Nephron progenitor cell (in vitro differentiated cells): ENCODE results near the gene CAND2.

Experiments used
- DNase-seq: peaks from one replicate; pipeline ENCODE4 v3.0.0; 2021
- H3K27ac Mint-ChIP-seq: 2 replicates; pipeline ENCODE4 v1.8.0; 2021; ENCODE audit warnings: mild to moderate bottlenecking, moderate library complexity, mixed read lengths
- H3K27me3 Mint-ChIP-seq: 2 replicates; pipeline ENCODE4 v1.8.0; 2021; ENCODE audit warnings: mild to moderate bottlenecking, low read depth, mixed read lengths; ENCODE audit not compliant: poor library complexity
- H3K36me3 Mint-ChIP-seq: 2 replicates; pipeline ENCODE4 v1.8.0; 2021; ENCODE audit warnings: low read depth, mixed read lengths
- H3K4me1 Mint-ChIP-seq: 2 replicates; pipeline ENCODE4 v1.8.0; 2021; ENCODE audit warnings: mixed read lengths
- H3K4me3 Mint-ChIP-seq: 2 replicates; pipeline ENCODE4 v1.8.0; 2021; ENCODE audit warnings: mild to moderate bottlenecking, moderate library complexity, mixed read lengths
- H3K9me3 Mint-ChIP-seq: 2 replicates; pipeline ENCODE4 v1.8.0; 2021; ENCODE audit warnings: mild to moderate bottlenecking, moderate library complexity, mixed read lengths
- CTCF ChIP-seq: fragments of 200-600 bp; sonication (generic); IDR thresholded peaks from 2 replicates; pipeline ENCODE4 v1.5.0; 2021; ENCODE audit warnings: antibody characterized with exemption

Gene CAND2

GRCh38 chr3:12756635-12757034, 39.8 kb upstream of the CAND2 start:
- DNase-seq = no peak
- no peak overlapping the region for H3K4me3 Mint-ChIP-seq
- H3K36me3 Mint-ChIP-seq = no peaks in the 10 kb centered on the region
- no peaks in the 10 kb centered on the region for H3K9me3 Mint-ChIP-seq
- H3K27ac Mint-ChIP-seq = no peak overlapping the region
- peaks cover 25% of the 10 kb centered on the region for H3K4me1 Mint-ChIP-seq
- H3K27me3 Mint-ChIP-seq = peaks cover 16% of the 10 kb centered on the region
- TF ChIP-seq CTCF = no peak

GRCh38 chr3:12758025-12758781, 38.3 kb upstream of the CAND2 start:
- no peak overlapping the region for H3K4me3 Mint-ChIP-seq
- H3K4me1 Mint-ChIP-seq = peaks cover 27% of the 10 kb centered on the region
- no peaks in the 10 kb centered on the region for H3K36me3 Mint-ChIP-seq
- H3K27ac Mint-ChIP-seq = peak overlapping the region; percentile 65
- H3K27me3 Mint-ChIP-seq = peaks cover 17% of the 10 kb centered on the region
- no peak for DNase-seq
- no peak for TF ChIP-seq CTCF
- no peaks in the 10 kb centered on the region for H3K9me3 Mint-ChIP-seq

- Mint-ChIP-seq H3K27ac (peak within 1 kb of the TSS; percentile 65), H3K4me1 (peaks cover 30% of the 10 kb centered on the region), H3K36me3 (no peaks in the 10 kb centered on the region), H3K27me3 (peaks cover 14% of the 10 kb centered on the region), H3K4me3 (no peak within 1 kb of the TSS), H3K9me3 (no peaks in the 10 kb centered on the region)
- no peak for TF ChIP-seq CTCF
- DNase-seq = no peak
These were observed 37.3 kb upstream of the CAND2 start, which contains the start of gene TMEM40 for GRCh38 chr3:12759097-12759679. Gene TMEM40, minus strand, starts transcription at chr3:12759259. Its CDS starts 9,427 bp downstream, at chr3:12749832.

- Mint-ChIP-seq H3K9me3 (no peaks in the 10 kb centered on the region), H3K36me3 (no peaks in the 10 kb centered on the region), H3K4me1 (peaks cover 30% of the 10 kb centered on the region), H3K27me3 (peaks cover 13% of the 10 kb centered on the region), H3K4me3 (no peak overlapping the region), H3K27ac (peak overlapping the region; percentile 64)
- no peak for TF ChIP-seq CTCF
- no peak for DNase-seq
These were observed 36.6 kb upstream of the CAND2 start for GRCh38 chr3:12759693-12760565.

GRCh38 chr3:12764171-12764776, 32.2 kb upstream of the CAND2 start:
- Mint-ChIP-seq H3K27ac (no peak overlapping the region), H3K4me3 (no peak overlapping the region), H3K27me3 (peaks cover 5% of the 10 kb centered on the region), H3K36me3 (no peaks in the 10 kb centered on the region), H3K4me1 (peaks cover 18% of the 10 kb centered on the region), H3K9me3 (no peaks in the 10 kb centered on the region)
- DNase-seq = no peak
- no peak for TF ChIP-seq CTCF
